ENCODE data around the gene C3. TPM values are rescaled to one million over a fixed set of nuclear protein-coding genes. Genes with fewer than 3 reads are reported as not detected.
"Not testable (repeated sequence)": the region's sequence is repeated elsewhere in the genome, so short reads cannot be mapped to it uniquely, and the experiment has no call there.

The C3 gene
- total and polyA plus RNA-seq, 8 donors, result 14.2 to 881 (median 65.4) TPM

DNA sequence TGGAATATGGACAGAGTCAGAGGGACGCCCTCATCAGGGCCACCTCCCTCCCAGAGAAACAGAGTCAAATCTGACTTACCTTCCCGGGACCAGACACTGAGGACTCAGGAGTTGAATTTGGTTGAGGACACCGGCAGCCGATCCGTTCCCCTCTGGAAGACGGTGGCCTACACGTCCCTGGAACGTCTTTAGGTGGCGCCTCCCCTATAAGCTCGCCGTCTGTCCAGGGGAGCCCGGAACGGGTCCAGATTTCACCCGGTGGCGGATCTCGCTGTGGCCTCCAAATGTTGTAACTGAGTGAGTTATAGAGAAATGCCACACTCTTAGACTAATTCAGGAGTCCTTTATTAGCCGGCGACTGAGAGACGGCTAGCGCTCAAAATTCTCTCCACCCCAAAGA lies 59.5 kb downstream of the C3 start:
- Histone ChIP-seq H3K4me3 (no peak overlapping the region), H3K27ac (no peak overlapping the region), H3K9me3 (no peaks in the 10 kb centered on the region), H3K27me3 (peaks cover 16 to 61% of the 10 kb centered on the region in 2 donors), H3K36me3 (peaks cover 0 to 15% of the 10 kb centered on the region in 2 donors), H3K4me1 (peaks cover 0 to 33% of the 10 kb centered on the region in 2 donors)
- DNase-seq (peak in 1 of 4 donors; percentile 20), ATAC-seq (peak; percentile 26)
- TF ChIP-seq, protein P1, sequence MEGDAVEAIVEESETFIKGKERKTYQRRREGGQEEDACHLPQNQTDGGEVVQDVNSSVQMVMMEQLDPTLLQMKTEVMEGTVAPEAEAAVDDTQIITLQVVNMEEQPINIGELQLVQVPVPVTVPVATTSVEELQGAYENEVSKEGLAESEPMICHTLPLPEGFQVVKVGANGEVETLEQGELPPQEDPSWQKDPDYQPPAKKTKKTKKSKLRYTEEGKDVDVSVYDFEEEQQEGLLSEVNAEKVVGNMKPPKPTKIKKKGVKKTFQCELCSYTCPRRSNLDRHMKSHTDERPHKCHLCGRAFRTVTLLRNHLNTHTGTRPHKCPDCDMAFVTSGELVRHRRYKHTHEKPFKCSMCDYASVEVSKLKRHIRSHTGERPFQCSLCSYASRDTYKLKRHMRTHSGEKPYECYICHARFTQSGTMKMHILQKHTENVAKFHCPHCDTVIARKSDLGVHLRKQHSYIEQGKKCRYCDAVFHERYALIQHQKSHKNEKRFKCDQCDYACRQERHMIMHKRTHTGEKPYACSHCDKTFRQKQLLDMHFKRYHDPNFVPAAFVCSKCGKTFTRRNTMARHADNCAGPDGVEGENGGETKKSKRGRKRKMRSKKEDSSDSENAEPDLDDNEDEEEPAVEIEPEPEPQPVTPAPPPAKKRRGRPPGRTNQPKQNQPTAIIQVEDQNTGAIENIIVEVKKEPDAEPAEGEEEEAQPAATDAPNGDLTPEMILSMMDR (IDR thresholded peaks at IDR 0.05), result no peak
- intact Hi-C loops (cut with DNase I), result no loop called here

DNA sequence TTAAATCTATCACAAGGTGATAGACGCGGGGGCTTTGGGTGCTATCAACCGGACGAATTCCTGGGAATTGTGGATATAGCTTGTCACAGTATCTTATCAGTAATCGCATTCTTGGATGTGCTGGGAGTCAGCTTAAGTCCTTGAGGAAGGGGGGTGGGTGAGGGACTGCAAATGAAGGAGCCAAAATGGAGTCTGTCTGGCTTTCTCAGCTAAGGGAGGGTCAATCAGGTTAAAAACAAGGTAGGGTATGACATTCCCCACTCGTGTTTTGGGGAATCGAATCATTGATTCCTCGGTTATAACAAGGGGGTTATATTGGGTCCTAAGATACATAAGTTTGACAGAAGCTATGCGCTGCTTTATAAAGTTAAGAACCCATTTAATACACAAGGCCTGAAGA lies 64.1 kb downstream of the C3 start:
- H3K36me3 ChIP-seq; ATAC-seq; DNase-seq; intact Hi-C loops (cut with DNase I); H3K4me3 ChIP-seq; H3K4me1 ChIP-seq; H3K27ac ChIP-seq; H3K9me3 ChIP-seq: not testable (repeated sequence)
- peaks cover 16 to 80% of the 10 kb centered on the region in 2 donors for H3K27me3 ChIP-seq

DNA sequence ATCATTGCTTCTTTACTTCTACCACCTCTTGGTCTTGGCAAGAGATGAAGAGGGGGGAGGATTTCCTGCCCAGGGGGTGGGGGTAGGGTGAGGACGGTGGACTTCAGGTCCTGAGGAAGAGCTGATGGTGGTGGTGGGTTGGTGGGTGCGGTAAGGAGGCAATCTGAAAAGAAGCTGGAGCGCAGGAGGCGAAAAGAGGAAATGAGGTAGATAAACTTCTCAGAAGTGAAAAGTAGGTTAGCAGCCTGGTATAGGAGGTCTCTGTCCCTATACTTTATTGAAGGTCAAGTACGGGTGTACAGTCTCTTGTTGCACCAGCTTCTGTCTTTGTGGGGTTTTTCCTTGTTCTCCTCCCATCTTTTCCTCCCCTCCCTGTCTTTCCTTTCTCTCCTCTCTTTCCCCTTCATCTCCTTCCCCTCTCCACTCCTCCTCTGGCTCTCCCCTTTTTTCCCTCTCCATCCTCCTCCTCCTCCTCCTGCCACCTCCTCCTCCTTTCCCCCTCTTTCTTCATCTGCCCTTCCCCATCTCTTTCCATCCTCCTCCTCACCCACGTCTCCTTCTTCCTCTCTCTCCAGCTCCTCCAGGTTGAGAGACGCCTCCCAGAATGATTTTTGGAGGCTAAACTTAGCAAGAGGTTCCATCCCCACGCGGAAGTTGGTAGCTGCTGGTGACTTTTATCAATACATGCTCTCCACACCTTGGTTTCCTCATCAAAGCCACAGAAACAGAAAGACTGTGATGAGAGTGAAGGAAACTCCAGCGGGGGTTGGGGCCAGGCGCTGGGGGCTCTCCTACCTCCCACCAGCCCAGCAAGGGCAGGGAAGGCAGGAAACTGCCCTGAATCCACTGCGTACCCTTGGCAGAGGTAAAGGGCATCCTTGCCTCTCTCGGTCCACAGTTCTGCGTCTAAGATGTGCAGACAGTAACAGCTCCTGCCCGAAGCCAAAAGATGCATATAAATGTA lies 65.8 kb downstream of the C3 start:
- no peaks in the 10 kb centered on the region for H3K4me1 ChIP-seq
- H3K36me3 ChIP-seq, result no peaks in the 10 kb centered on the region
- TF ChIP-seq, protein P1 (IDR thresholded peaks at IDR 0.05), result no peak
- no peak overlapping the region for H3K27ac ChIP-seq
- ATAC-seq (no peak), DNase-seq (no peak)
- H3K9me3 ChIP-seq, result no peaks in the 10 kb centered on the region
- intact Hi-C loops (cut with DNase I), result no loop called here
- H3K4me3 ChIP-seq, result no peak overlapping the region
- peaks cover 2 to 75% of the 10 kb centered on the region in 2 donors for H3K27me3 ChIP-seq

DNA sequence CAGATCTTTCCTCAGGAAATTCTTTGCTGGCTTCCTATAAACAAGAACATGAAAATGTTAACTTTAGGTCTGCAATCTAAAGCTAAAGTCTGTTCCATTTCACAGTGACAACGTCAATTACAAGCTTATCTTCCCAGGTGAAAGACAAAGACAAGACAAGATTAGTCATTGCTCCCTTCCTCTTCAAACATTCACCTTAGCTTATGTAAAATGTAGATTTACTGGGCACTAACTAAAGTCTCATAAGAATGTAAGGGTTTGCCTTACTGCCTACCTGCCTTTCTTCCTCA lies 67.7 kb downstream of the C3 start:
- TF ChIP-seq, protein P1 (IDR thresholded peaks at IDR 0.05), result no peak
- Histone ChIP-seq H3K27me3 (peaks cover 0 to 75% of the 10 kb centered on the region in 2 donors), H3K4me1 (no peaks in the 10 kb centered on the region), H3K36me3 (no peaks in the 10 kb centered on the region), H3K9me3 (no peaks in the 10 kb centered on the region), H3K4me3 (no peak overlapping the region), H3K27ac (no peak overlapping the region)
- intact Hi-C loops (cut with DNase I), result no loop called here
- ATAC-seq (no peak), DNase-seq (no peak)

DNA sequence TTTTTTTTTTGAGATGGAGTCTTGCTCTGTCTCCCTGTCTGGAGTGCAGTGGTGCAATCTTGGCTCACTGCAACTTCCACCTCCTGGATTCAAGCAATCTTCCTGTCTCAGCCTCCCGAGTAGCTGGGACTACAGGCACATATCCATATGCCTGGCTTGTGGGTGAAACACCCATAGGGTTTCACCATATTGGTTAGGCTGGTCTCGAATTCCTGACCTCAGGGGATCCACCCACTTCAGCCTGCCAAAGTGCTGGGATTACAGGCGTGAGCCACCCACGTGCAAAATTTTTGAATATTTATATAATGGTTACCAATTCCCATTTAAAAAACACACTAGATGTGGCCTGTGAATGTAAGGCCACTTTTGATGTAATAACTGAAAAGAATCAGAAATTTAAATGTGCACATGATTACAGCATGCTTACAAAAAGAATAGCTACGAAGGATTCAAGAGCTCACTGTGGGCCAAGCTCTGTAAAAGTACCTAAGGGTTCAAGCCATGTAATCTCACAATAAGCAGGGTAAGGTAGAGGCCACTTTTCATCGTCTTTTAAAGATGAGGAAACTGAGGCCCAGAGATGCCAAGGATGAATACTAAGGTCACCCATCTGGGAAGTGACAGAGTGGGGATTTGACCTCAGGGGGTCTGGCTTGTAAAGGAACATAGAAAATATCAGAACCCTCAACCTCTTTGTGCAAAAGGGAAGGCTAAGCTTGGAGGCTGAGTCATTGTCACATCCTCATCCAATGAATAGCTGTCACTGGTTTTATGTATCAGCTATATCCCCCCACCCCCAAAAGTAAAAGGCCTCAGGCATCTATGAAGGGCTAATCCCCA lies 68.3 kb downstream of the C3 start:
- TF ChIP-seq, protein P1 (IDR thresholded peaks at IDR 0.05), result no peak
- Histone ChIP-seq H3K27me3 (peaks cover 0 to 70% of the 10 kb centered on the region in 2 donors), H3K4me3 (no peak overlapping the region), H3K27ac (no peak overlapping the region), H3K4me1 (no peaks in the 10 kb centered on the region), H3K9me3 (no peaks in the 10 kb centered on the region), H3K36me3 (no peaks in the 10 kb centered on the region)
- ATAC-seq, result no peak
- no peak for DNase-seq
- intact Hi-C loops (cut with DNase I), result no loop called here

Data from left lung (tissue), 10 donors.